Dermis lymphatic vessel endothelial cell (primary cell): ENCODE data around the gene KRTAP12-4. TPM values are rescaled to one million over a fixed set of nuclear protein-coding genes. Genes with fewer than 3 reads are reported as not detected.

Experiments
- total RNA-seq: library from RNA; depleted of rRNA; stranded (reverse); fragments of >200 nt; gene quantifications from 2 replicates; pipeline ENCODE4 v1.2.1, GENCODE V29; 2014

Gene KRTAP12-4
- total RNA-seq: not detected in 2 replicates

GRCh38 chr21:44654576-44655175 is at the start of gene KRTAP12-4:
TSS of gene KRTAP12-4 (minus strand) at chr21:44654659. CDS start at chr21:44654614, 45 bp downstream.

GRCh38 chr21:44697172-44697810 is 42.8 kb upstream of the KRTAP12-4 start, which contains the start of gene KRTAP10-12:
TSS of gene KRTAP10-12 (plus strand) at chr21:44697172. CDS start at chr21:44697202, 30 bp downstream.

GRCh38 chr21:44681861-44682579 is 27.6 kb upstream of the KRTAP12-4 start, which contains the start of gene KRTAP12-1:
TSS of gene KRTAP12-1 (minus strand) at chr21:44682163. CDS start at chr21:44682123, 40 bp downstream.

GRCh38 chr21:44666401-44667320 is 12.2 kb upstream of the KRTAP12-4 start, which contains the start of gene KRTAP12-2:
TSS of gene KRTAP12-2 (minus strand) at chr21:44666927. CDS start at chr21:44666886, 41 bp downstream.

GRCh38 chr21:44657635-44658540 is 3.4 kb upstream of the KRTAP12-4 start, which contains the start of gene KRTAP12-3:
TSS of gene KRTAP12-3 (plus strand) at chr21:44657932. CDS start at chr21:44657980, 48 bp downstream.

GRCh38 chr21:44646366-44647221 is 7.9 kb downstream of the KRTAP12-4 start, which contains the start of gene KRTAP10-11:
TSS of gene KRTAP10-11 (plus strand) at chr21:44646414. CDS start at chr21:44646459, 45 bp downstream.

GRCh38 chr21:44637018-44637850 is 17.2 kb downstream of the KRTAP12-4 start, which contains the start of gene KRTAP10-10:
TSS of gene KRTAP10-10 (plus strand) at chr21:44637356. CDS start at chr21:44637418, 62 bp downstream.

GRCh38 chr21:44626673-44627143 is 27.8 kb downstream of the KRTAP12-4 start, which contains the start of gene KRTAP10-9:
TSS of gene KRTAP10-9 (plus strand) at chr21:44627093. CDS start at chr21:44627172, 79 bp downstream.

GRCh38 chr21:44612029-44612486 is 42.4 kb downstream of the KRTAP12-4 start, which contains the start of gene KRTAP10-8:
TSS of gene KRTAP10-8 (plus strand) at chr21:44612079. CDS start at chr21:44612101, 22 bp downstream.

Other genes with a start within 250 kb of the KRTAP12-4 start
- gene LRRC3, start 199.1 kb downstream of the KRTAP12-4 start, total RNA-seq: 0.86 and 0.98 TPM in 2 replicates
- gene KRTAP10-1, start 114.5 kb downstream of the KRTAP12-4 start, total RNA-seq: not detected in 2 replicates
- not detected in 2 replicates for gene KRTAP10-2, start 103.2 kb downstream of the KRTAP12-4 start, total RNA-seq
- gene KRTAP10-3, start 95.9 kb downstream of the KRTAP12-4 start, total RNA-seq: not detected in 2 replicates
- gene KRTAP10-4, start 80.9 kb downstream of the KRTAP12-4 start, total RNA-seq: not detected in 2 replicates
- not detected in 2 replicates for gene KRTAP10-5, start 74.1 kb downstream of the KRTAP12-4 start, total RNA-seq
- under 0.01 TPM in 1 of 2 replicates, not detected in the other for gene KRTAP10-6, start 62.2 kb downstream of the KRTAP12-4 start, total RNA-seq
- gene KRTAP10-7, start 54.1 kb downstream of the KRTAP12-4 start, total RNA-seq: not detected in 2 replicates
- gene KRTAP10-8, start 42.6 kb downstream of the KRTAP12-4 start, total RNA-seq: not detected in 2 replicates
- not detected in 2 replicates for gene KRTAP10-9, start 27.6 kb downstream of the KRTAP12-4 start, total RNA-seq
- gene KRTAP10-10, start 17.3 kb downstream of the KRTAP12-4 start, total RNA-seq: not detected in 2 replicates
- gene KRTAP10-11, start 8.2 kb downstream of the KRTAP12-4 start, total RNA-seq: not detected in 2 replicates
- gene KRTAP12-3, start 3.3 kb upstream of the KRTAP12-4 start, total RNA-seq: not detected in 2 replicates
- gene KRTAP12-2, start 12.3 kb upstream of the KRTAP12-4 start, total RNA-seq: not detected in 2 replicates
- gene KRTAP12-1, start 27.5 kb upstream of the KRTAP12-4 start, total RNA-seq: not detected in 2 replicates
- gene KRTAP10-12, start 42.5 kb upstream of the KRTAP12-4 start, total RNA-seq: not detected in 2 replicates
- 0.26 and 0.54 TPM in 2 replicates for gene TSPEAR, start 56.9 kb upstream of the KRTAP12-4 start, total RNA-seq
- 63.6 and 87.8 TPM in 2 replicates for gene UBE2G2, start 147.2 kb upstream of the KRTAP12-4 start, total RNA-seq
- gene SUMO3, start 163.4 kb upstream of the KRTAP12-4 start, total RNA-seq: 78.0 and 81.8 TPM in 2 replicates
- 295 and 351 TPM in 2 replicates for gene PTTG1IP, start 219.0 kb upstream of the KRTAP12-4 start, total RNA-seq